Measurements from ENCODE around the gene XCR1. TPM values are rescaled to one million over a fixed set of nuclear protein-coding genes. Genes with fewer than 3 reads are reported as not detected.
A peak's percentile ranks its signal among the peaks of the same experiment; 100 is the strongest.

Gene XCR1
- total and polyA plus RNA-seq, 2 of the 8 experiments (the other 6 are each of a cell fraction or from before 2014, with no cell fraction given): 0.53 TPM; not detected in 1

- TF ChIP-seq SIX5 (IDR thresholded peaks at IDR 0.05; ENCODE audit: low read depth, low read length) (peak; percentile 82), POLR2AphosphoS5 (IDR thresholded peaks at IDR 0.05; ENCODE audit: low read depth, low read length) (peak; percentile 60; the same call in 1 of the 2 replicates), YY1 (IDR thresholded peaks at IDR 0.05; ENCODE audit: low read depth, low read length) (peak; percentile 93), CREB1 (IDR thresholded peaks at IDR 0.05) (peak; percentile 88), CBX8 (IDR thresholded peaks at IDR 0.05; ENCODE audit: borderline replicate concordance, low read depth, low read length) (no peak), TCF12 (IDR thresholded peaks at IDR 0.05; ENCODE audit: low read depth, low read length) (0 out of 2 replicates have a peak, but pooled peaks have one; percentile 16), SUZ12 (IDR thresholded peaks at IDR 0.05; ENCODE audit: low read length) (no peak), PHF8 (conservative IDR thresholded peaks at IDR 0.05; ENCODE audit: low read depth, low read length) (peak; percentile 58), MAX (IDR thresholded peaks at IDR 0.05) (peak; percentile 64), BACH1 (IDR thresholded peaks at IDR 0.05; ENCODE audit: low read length) (no peak), TBP (IDR thresholded peaks at IDR 0.05; ENCODE audit: low read depth, low read length) (peak; percentile 59), SIN3A (conservative IDR thresholded peaks at IDR 0.05 in 1 of 2, IDR thresholded peaks at IDR 0.05 in 1 of 2; ENCODE audit: low read depth in 1 of 2, low read length in 2 of 2) (peak; percentile 43 to 74; a peak in 1 of 4 replicates), CHD2 (IDR thresholded peaks at IDR 0.05; ENCODE audit: low read length) (no peak), NRF1 (IDR thresholded peaks at IDR 0.05; ENCODE audit: low read depth, low read length) (no peak), KDM4A (IDR thresholded peaks at IDR 0.05; ENCODE audit: low read depth, low read length, severe bottlenecking) (peak; percentile 84), EGR1 (IDR thresholded peaks at IDR 0.05; ENCODE audit: borderline replicate concordance, low read depth, low read length) (peak; percentile 74; the same call in 1 of the 2 replicates), SP1 (IDR thresholded peaks at IDR 0.05; ENCODE audit: low read depth, low read length) (peak; percentile 55; the same call in 1 of the 2 replicates), TAF1 (IDR thresholded peaks at IDR 0.05; ENCODE audit: low read depth, low read length) (peak; percentile 72), KDM5A (IDR thresholded peaks at IDR 0.05; ENCODE audit: low read length) (no peak), TEAD4 (IDR thresholded peaks at IDR 0.05; ENCODE audit: low read depth, low read length) (no peak), HDAC2 (IDR thresholded peaks at IDR 0.05; ENCODE audit: borderline replicate concordance in 1 of 2, low read depth in 2 of 2, low read length in 2 of 2) (peak in 1 of 2 experiments; percentile 69; a peak in 1 of 4 replicates), POLR2A (IDR thresholded peaks at IDR 0.05; ENCODE audit: control extremely low read depth in 1 of 2, low read depth in 2 of 2, low read length in 2 of 2) (peak in 1 of 2 experiments; percentile 46; a peak in 1 of 3 replicates), ASH2L (IDR thresholded peaks at IDR 0.05; ENCODE audit: low read length) (peak; percentile 75)
Measured at GRCh38 chr3:45995236-45996192, 31.8 kb downstream of the XCR1 start, which contains the start of gene FYCO1 (continued).

Measured in H1 (cell line).